GM21423 (cell line): ENCODE measurements around the gene RCAN3.

Experiments
- ATAC-seq: cut with Tn5 transposase; IDR thresholded peaks from one replicate; pipeline ENCODE4 v1.9.1; 2021; ENCODE audit warnings: mild to moderate bottlenecking, moderate library complexity; ENCODE audit not compliant: unreplicated experiment

The RCAN3 gene

GRCh38 chr1:24572301-24572700 is 69.7 kb downstream of the RCAN3 start:
- no peak for ATAC-seq

- ATAC-seq = no peak
These were observed 73.4 kb downstream of the RCAN3 start for GRCh38 chr1:24575905-24576587.

GRCh38 chr1:24578846-24579245 is 76.2 kb downstream of the RCAN3 start:
- ATAC-seq = no peak

- no peak for ATAC-seq
These were observed 78.1 kb downstream of the RCAN3 start for GRCh38 chr1:24580756-24581155.

- no peak for ATAC-seq
These were observed 81.6 kb downstream of the RCAN3 start for GRCh38 chr1:24584171-24584647.

GRCh38 chr1:24586119-24586518 is 83.5 kb downstream of the RCAN3 start:
- no peak for ATAC-seq

- ATAC-seq = no peak
These were observed 84.6 kb downstream of the RCAN3 start for GRCh38 chr1:24586970-24587820.

- no peak for ATAC-seq
These were observed 85.9 kb downstream of the RCAN3 start for GRCh38 chr1:24588573-24588972.

- ATAC-seq = no peak
These were observed 86.6 kb downstream of the RCAN3 start for GRCh38 chr1:24589200-24589599.
